MM.1S (cell line): ENCODE data around the gene DIPK1C.

Experiments
- DNase-seq: peaks from one replicate; pipeline ENCODE4 v3.0.0-alpha.2; 2015
- H2AFZ ChIP-seq: fragments of 300-600 bp; sonication (generic); 2 replicates; pipeline ENCODE4 v1.6.0; 2016; ENCODE audit warnings: antibody characterized with exemption, low read length
- H3F3A ChIP-seq: fragments of 300-600 bp; sonication (generic); 2 replicates; pipeline ENCODE4 v1.6.1; 2016; ENCODE audit warnings: mild to moderate bottlenecking, antibody characterized with exemption, low read length, moderate library complexity, mixed read lengths; ENCODE audit not compliant: insufficient read depth
- H3K27ac ChIP-seq: fragments of 300-600 bp; sonication (generic); 2 replicates; pipeline ENCODE4 v1.5.1; 2016; ENCODE audit warnings: mild to moderate bottlenecking, low read length
- H3K27me3 ChIP-seq: fragments of 300-600 bp; sonication (generic); replicated peaks from 2 replicates; pipeline ENCODE4 v1.6.0; 2016; ENCODE audit warnings: low read length; ENCODE audit not compliant: insufficient read depth
- H3K36me3 ChIP-seq: fragments of 300-600 bp; sonication (generic); replicated peaks from 2 replicates; pipeline ENCODE4 v1.6.1; 2016; ENCODE audit warnings: mild to moderate bottlenecking, low read length, mixed read lengths; ENCODE audit not compliant: insufficient read depth
- H3K4me1 ChIP-seq: fragments of 300-600 bp; sonication (generic); 2 replicates; pipeline ENCODE4 v1.6.1; 2016; ENCODE audit warnings: low read length, mixed read lengths
- H3K4me2 ChIP-seq: fragments of 300-600 bp; sonication (generic); 2 replicates; pipeline ENCODE4 v1.6.0; 2016; ENCODE audit warnings: low read depth, low read length
- H3K4me3 ChIP-seq: fragments of 300-600 bp; sonication (generic); 2 replicates; pipeline ENCODE4 v1.5.1; 2016; ENCODE audit warnings: low read length, mixed read lengths
- H3K79me2 ChIP-seq: fragments of 300-600 bp; sonication (generic); 2 replicates; pipeline ENCODE4 v1.6.1; 2016; ENCODE audit warnings: mixed run types, low read length, mixed read lengths
- H3K9ac ChIP-seq: fragments of 300-600 bp; sonication (generic); 2 replicates; pipeline ENCODE4 v1.6.1; 2016; ENCODE audit warnings: low read length, mixed read lengths
- H3K9me2 ChIP-seq: fragments of 300-600 bp; sonication (generic); replicated peaks from 2 replicates; pipeline ENCODE4 v1.6.1; 2016; ENCODE audit warnings: mild to moderate bottlenecking, low read length, mixed read lengths; ENCODE audit not compliant: insufficient read depth
- H3K9me3 ChIP-seq: fragments of 300-600 bp; sonication (generic); replicated peaks from 2 replicates; pipeline ENCODE4 v1.6.1; 2016; ENCODE audit warnings: mild to moderate bottlenecking, low read length, mixed read lengths; ENCODE audit not compliant: insufficient read depth
- H4K20me1 ChIP-seq: fragments of 300-600 bp; sonication (generic); 2 replicates; pipeline ENCODE4 v1.6.1; 2016; ENCODE audit warnings: mild to moderate bottlenecking, low read length, moderate library complexity, mixed read lengths; ENCODE audit not compliant: insufficient read depth
- CTCF ChIP-seq: fragments of 300-600 bp; sonication (generic); IDR thresholded peaks from 2 replicates; pipeline ENCODE4 v1.5.1; 2016; ENCODE audit warnings: antibody characterized with exemption, low read length, mixed read lengths
- EZH2 ChIP-seq: fragments of 300-600 bp; sonication (generic); optimal IDR thresholded peaks from 2 replicates; pipeline ENCODE3; 2017; ENCODE audit warnings: low read depth, mild to moderate bottlenecking, antibody characterized with exemption, low read length, mixed read lengths
- EZH2phosphoT487 ChIP-seq: fragments of 300-600 bp; sonication (generic); IDR thresholded peaks from 2 replicates; pipeline ENCODE4 v1.6.1; 2018; ENCODE audit warnings: antibody characterized with exemption, low read length

DIPK1C gene

GRCh38 chr18:74454279-74454751 is 2.8 kb downstream of the DIPK1C start:
- Histone ChIP-seq H3K9ac (no peak overlapping the region), H3K27me3 (peaks cover 10% of the 10 kb centered on the region; the same call in 1 of the 2 replicates), H3K36me3 (no peaks in the 10 kb centered on the region), H3K27ac (no peak overlapping the region), H3K9me2 (no peaks in the 10 kb centered on the region), H3K79me2 (no peaks in the 10 kb centered on the region), H4K20me1 (no peaks in the 10 kb centered on the region), H3F3A (no peaks in the 10 kb centered on the region), H3K4me2 (no peak overlapping the region), H2AFZ (no peak overlapping the region), H3K9me3 (no peaks in the 10 kb centered on the region), H3K4me1 (no peaks in the 10 kb centered on the region), H3K4me3 (no peak overlapping the region)
- no peak for TF ChIP-seq EZH2
- no peak for DNase-seq

- no peak for DNase-seq
- H3K36me3 ChIP-seq = no peaks in the 10 kb centered on the region
- H3K4me3 ChIP-seq = no peak overlapping the region
- H3K79me2 ChIP-seq = no peaks in the 10 kb centered on the region
- no peak overlapping the region for H2AFZ ChIP-seq
- H3K27ac ChIP-seq = no peak overlapping the region
- H3F3A ChIP-seq = no peaks in the 10 kb centered on the region
- H3K9me2 ChIP-seq = no peaks in the 10 kb centered on the region
- H3K4me1 ChIP-seq = no peaks in the 10 kb centered on the region
- H3K4me2 ChIP-seq = no peak overlapping the region
- H4K20me1 ChIP-seq = no peaks in the 10 kb centered on the region
- no peak overlapping the region for H3K9ac ChIP-seq
- TF ChIP-seq EZH2 (no peak), CTCF (no peak), EZH2phosphoT487 (no peak)
- peaks cover 10% of the 10 kb centered on the region; the same call in 1 of the 2 replicates for H3K27me3 ChIP-seq
- no peaks in the 10 kb centered on the region for H3K9me3 ChIP-seq
Measured at GRCh38 chr18:74453642-74454198, 3.4 kb downstream of the DIPK1C start.

- Histone ChIP-seq H3K9me2 (no peaks in the 10 kb centered on the region), H3K27me3 (peaks cover 10% of the 10 kb centered on the region; the same call in 1 of the 2 replicates), H3K4me1 (no peaks in the 10 kb centered on the region), H3K27ac (no peak overlapping the region), H2AFZ (no peak overlapping the region), H3K4me2 (no peak overlapping the region), H3K9ac (no peak overlapping the region), H3K9me3 (no peaks in the 10 kb centered on the region), H4K20me1 (no peaks in the 10 kb centered on the region), H3F3A (no peaks in the 10 kb centered on the region), H3K79me2 (no peaks in the 10 kb centered on the region), H3K4me3 (no peak overlapping the region), H3K36me3 (no peaks in the 10 kb centered on the region)
- no peak for TF ChIP-seq EZH2
- no peak for TF ChIP-seq EZH2phosphoT487
- no peak for TF ChIP-seq CTCF
- DNase-seq = no peak
Measured at GRCh38 chr18:74453016-74453566, 4.0 kb downstream of the DIPK1C start.

GRCh38 chr18:74451148-74451547 is 6.0 kb downstream of the DIPK1C start:
- H2AFZ ChIP-seq = no peak overlapping the region
- no peaks in the 10 kb centered on the region for H3F3A ChIP-seq
- H3K27me3 ChIP-seq = peaks cover 3% of the 10 kb centered on the region; the same call in 1 of the 2 replicates
- no peaks in the 10 kb centered on the region for H3K79me2 ChIP-seq
- H3K9me2 ChIP-seq = no peaks in the 10 kb centered on the region
- no peak for DNase-seq
- H3K9me3 ChIP-seq = no peaks in the 10 kb centered on the region
- TF ChIP-seq CTCF (no peak), EZH2phosphoT487 (no peak), EZH2 (no peak)
- no peak overlapping the region for H3K4me3 ChIP-seq
- no peaks in the 10 kb centered on the region for H4K20me1 ChIP-seq
- H3K9ac ChIP-seq = no peak overlapping the region
- H3K4me2 ChIP-seq = no peak overlapping the region
- no peak overlapping the region for H3K27ac ChIP-seq
- H3K4me1 ChIP-seq = no peaks in the 10 kb centered on the region
- no peaks in the 10 kb centered on the region for H3K36me3 ChIP-seq
